ENCODE data around the gene FCGR2B.
"Not testable (repeated sequence)": the region's sequence is repeated elsewhere in the genome, so short reads cannot be mapped to it uniquely, and the experiment has no call there.

Gene FCGR2B

DNA sequence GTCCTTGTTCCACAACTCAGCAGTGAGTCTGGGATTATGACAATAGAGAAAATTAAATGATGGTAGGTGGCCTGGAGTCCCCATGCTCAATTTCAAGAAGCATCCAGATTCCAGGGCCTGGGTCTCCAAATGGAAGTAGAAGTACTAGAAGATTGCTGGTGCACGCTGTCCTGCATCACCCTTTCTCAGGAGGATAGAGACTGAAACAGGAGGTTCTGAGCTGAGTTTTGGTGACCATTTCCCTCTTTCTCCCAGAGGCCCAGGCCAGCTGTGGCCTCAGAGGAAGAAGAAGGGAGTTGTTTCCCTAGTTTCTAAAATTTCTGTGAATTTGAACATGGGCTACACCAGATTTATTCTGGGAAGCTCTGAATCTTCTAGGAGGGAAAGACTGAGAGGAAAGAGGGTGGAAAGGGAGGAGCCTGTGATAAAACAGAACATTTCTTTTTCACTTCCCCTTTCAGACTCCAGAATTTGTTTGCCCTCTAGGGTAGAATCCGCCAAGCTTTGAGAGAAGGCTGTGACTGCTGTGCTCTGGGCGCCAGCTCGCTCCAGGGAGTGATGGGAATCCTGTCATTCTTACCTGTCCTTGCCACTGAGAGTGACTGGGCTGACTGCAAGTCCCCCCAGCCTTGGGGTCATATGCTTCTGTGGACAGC is at the start of gene FCGR2B:
Gene FCGR2B, plus strand, starts transcription at position 460 of the 656 bp plus-strand sequence. Its CDS starts 99 bp downstream, at position 559.
- not testable (repeated sequence) for DNase-seq

DNA sequence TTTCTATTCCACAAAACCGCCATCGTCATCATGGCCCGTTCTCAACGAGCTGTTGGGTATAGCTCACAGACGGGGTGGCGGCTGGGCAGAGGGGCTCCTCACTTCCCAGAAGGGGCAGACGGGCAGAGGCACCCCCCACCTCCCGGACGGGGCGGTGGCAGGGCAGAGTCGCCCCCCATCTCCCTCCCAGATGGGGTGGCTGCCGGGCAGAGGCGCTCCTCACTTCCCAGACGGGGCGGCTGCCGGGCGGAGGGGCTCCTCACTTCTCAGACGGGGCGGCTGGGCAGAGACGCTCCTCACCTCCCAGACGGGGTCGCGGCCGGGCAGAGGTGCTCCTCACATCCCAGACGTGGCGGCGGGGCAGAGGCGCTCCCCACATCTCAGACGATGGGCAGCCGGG is 46.5 kb upstream of the FCGR2B start:
- DNase-seq, result not testable (repeated sequence)

DNA sequence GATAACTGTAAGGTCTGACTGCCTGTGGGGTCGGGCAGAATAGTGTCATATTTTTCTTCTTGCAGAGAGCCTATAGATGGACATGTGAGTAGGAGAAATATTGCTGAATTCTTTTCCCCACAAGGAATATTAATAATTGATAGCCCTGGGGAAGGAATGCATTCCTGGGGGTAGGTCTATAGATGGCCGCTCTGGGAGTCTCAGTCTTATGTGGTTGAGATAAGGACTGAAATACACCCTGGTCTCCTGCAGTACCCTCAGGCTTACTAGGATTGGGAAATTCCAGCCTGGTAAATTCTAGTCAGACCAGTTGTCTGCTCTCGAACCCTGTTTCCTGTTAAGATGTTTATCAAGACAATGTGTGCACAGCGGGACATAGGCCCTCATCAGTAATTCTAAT is 44.4 kb upstream of the FCGR2B start:
- not testable (repeated sequence) for DNase-seq

DNA sequence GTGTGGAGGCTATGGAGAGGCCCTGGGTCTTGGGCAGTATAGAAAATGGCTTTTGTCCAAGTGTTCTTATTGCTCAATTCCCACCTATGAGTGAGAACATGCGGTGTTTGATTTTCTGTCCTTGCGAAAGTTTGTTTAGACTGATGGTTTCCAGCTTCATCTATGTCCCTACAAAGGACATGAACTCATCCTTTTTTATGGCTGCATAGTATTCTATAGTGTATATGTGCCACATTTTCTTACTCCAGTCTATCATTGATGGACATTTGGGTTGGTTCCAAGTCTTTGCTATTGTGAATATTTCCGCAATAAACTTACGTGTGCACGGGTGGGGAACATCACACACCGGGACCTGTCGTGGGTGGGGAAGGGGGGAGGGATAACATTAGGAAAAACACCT is 42.5 kb upstream of the FCGR2B start:
- not testable (repeated sequence) for DNase-seq

DNA sequence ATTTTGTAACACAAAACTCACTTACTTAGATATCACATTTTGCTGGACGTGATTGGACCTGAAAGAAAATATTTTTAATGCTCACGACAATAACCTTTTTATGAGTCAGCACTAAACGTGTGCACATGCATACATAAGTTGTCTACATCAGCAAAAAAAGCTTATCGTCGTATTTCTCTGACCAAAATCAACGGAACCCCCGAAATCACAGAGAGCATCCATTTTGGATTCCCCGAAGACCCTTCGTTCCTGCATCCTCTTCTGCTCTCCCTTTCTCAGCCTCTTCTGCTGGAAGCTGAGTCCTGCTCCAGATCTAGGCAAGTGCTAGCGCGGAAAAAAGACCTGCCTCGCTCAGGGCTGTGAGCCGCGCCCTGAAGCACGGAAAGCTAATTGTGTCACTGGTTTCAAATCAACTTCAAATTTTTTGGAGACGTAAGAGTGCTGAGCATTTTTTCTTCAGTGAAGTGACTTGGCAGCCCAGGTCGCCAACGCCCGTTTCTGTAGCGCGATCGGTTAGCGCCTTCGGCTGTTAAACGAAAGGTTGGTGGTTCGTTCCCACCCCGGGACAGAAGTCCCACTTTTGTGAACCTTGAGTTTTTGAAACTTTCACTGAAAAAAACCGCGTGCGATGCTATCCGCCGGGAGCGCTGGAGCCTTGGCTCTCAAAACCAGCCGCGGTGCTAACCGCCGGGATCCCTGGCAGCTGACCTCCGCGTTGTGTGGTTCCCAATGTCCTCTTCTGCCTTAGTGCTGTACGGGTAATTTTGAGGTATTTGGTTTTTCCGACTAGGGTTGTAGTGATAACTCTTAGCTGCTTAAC is 41.6 kb upstream of the FCGR2B start:
- not testable (repeated sequence) for DNase-seq

DNA sequence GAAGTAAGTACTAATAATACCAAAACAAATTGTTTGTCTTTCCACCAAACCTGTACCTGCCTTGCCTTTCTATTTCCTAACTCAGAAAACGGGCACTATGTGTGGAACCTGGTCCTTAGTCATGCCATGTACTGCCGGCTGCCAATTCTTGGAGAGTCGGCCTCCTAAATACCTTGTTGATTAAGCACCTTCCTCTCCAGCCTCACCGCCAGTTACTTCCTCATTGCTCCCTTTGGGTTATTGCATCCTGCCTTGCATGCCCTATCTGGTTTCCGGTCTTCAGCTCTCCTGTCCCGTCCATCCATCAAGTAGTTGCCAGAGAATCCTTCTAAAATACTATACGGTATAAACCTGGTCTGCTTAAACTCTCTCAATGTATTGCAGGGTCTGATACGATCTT is 40.9 kb upstream of the FCGR2B start:
- DNase-seq, result not testable (repeated sequence)

DNA sequence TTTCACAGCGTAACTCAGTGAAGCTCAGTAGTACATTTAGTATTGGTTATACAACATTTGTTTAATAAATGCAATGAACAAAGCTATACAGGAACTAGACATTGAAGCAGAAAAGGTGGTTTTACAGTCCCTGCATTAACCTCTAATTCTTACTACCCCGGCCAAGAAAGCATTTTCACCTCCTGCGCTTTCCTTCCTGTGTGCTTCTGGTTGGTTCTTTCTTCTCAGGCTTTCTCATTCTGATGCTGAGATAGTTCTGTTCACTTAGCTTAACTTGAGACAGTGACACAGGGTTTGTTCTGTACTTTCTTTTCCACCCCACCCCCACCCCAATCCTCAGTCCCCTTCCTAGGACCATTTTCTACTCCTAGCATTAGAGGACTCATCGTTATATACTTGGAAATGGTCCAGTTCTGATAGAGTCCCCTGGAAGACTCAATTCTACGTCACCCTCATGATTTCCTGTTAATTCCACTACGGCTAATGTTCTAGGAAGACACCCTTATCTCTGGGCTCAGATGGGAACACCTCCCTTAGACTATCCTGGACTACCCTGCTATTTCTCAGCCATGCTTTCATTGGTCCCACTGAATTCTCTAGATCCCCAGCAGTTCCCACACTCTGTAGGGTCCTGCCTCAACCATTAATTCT is 39.4 kb upstream of the FCGR2B start:
- not testable (repeated sequence) for DNase-seq

DNA sequence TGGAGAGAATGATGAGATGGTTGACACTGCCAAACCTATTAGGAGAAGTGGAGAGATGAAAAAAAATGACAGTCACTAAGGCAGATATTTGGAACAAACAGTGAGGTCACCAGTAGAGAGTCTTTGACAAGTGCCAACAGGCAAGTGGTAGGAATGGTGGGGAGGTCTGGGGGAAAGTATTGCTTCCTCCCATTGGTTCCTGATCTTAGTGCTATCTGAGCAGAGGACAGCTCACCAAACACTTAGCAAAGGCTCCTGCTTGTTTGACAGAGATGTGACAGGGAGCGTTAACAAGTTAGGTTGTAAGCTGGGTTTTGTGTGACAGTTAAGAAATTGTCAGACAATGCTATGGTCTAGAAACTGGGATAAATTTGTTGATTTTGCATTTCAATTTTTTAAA is 38.3 kb upstream of the FCGR2B start:
- DNase-seq, result not testable (repeated sequence)

DNA sequence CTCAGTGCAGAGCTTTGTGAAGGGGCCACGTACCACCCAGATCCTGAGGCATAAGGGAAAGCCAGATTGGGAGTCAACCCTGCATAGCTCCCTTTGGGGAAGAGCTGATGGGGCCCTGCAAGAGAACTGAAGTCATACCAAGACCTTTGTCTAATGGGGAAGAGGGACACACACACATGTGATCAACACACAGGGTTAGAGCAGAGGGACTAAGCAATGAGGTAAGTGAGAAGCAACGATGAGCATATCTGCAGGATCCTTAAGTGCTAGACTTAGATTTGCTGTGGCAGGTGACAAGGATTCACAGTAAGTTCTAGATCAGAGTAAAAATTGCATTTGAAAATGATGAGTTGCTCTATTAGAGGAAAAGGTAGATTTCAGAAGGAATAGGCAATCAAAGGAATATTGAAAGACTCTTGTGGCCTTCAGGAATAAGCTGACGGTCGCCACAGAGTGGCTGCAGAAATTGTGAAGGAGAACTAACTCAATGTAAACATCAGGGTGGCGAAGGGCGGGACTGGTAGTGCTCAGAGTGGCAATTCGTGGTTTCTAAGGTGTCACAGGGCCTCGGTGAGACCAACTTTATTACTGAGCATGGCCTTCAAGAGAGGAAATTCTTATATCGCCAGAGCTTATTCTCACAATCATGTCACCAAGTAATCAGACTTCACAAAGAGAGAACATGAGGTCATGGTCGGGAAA is 36.3 kb upstream of the FCGR2B start:
- DNase-seq, result not testable (repeated sequence)

DNA sequence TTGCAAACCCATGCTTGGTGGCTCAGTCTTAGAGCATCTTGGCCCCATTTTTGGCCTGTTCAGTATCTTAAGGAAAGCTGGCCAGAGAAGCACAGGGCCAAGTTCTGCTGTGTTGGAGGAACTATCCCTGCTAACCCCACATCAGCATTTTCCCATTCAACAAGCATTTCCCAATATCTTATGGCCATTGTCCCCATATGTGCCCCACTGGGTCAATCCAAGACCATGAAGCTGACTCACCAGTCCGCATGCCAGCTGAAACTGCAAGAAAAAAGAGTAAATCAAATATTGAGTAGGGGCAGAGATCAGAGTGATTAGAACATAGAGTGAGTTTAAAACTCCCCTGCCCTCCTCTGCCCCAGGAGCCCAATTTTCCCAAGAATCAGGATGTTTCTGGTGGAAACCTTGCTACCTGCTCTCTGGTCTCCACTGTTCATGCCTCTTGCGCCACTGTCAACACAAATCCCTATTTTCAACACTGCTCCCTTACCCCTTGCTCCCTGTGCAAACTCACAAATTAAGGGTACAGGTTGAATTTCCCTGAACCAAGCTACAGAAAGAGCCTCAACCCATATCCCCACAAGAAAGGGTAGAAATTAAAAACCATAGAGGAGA is 32.7 kb upstream of the FCGR2B start:
- DNase-seq, result not testable (repeated sequence)

DNA sequence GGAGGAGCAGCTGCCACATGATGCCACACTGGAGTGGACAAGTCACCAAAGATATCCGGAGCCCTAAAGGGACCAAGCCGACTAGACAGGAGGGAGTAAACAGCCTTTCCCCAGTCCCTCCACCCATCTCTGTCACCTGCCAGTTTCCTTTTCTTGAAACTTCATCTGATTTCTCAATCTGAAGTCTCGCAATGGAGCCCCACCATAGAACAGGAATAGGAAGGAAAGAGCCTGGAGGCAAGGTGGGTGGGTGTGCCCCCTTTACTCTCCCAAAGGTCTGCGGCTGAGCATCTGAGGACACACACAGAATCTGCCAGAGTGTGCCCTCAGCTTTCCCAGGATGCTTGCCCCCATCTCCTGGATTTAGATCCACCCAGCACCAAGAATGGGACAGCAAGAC is 31.9 kb upstream of the FCGR2B start, which contains the start of gene FCGR3B:
Gene FCGR3B, minus strand, starts transcription at position 101 of the 400 bp plus-strand sequence. Its CDS starts 82 bp downstream, at position 19.
- DNase-seq, result no peak

DNA sequence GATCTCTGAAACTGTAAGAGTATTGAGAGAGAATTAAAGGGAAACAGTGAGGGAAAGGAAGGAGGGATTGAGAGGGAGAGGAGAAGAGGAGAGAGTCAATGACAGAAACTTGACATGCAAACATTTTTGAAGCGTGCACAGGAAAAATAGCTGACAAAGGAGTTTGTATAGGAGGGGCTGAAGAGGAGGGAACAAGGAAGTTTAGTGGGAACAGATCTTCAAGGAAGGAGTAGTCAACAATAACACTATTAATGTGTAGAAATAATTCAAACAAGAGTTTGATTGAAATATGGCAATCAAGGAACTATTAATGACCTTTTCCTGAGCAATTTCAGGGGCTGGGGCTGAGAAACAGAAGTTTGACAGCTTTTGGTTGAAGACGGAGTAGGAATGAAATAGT is 27.9 kb upstream of the FCGR2B start:
- DNase-seq, result not testable (repeated sequence)

DNA sequence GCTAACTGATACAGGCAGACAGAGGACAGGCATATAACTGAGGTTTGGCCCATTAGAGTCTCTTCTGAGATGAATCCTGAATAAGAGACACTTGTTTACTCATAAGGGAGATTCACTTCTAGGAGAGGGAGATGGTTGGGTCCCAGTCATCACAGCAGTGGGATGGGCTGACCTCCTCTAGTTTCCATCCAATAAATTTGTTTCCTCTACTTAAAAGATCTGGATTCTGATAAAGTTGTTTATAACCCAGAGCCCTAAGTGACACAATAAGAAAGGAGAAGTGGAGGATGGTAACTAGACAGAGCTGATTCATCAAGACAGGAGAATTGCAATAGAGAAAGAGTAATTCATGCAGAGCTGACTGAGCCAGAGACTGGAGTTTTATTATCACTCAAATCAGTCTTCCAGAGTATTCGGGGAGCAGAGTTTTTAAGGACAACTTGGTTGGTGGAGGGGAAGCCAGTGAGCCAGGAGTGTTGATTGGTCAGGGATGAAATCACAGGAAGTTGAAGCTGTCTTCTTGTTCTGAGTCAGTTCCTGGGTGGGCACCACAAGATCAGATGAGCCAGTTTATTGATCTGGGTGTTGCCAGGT is 26.7 kb upstream of the FCGR2B start:
- not testable (repeated sequence) for DNase-seq

DNA sequence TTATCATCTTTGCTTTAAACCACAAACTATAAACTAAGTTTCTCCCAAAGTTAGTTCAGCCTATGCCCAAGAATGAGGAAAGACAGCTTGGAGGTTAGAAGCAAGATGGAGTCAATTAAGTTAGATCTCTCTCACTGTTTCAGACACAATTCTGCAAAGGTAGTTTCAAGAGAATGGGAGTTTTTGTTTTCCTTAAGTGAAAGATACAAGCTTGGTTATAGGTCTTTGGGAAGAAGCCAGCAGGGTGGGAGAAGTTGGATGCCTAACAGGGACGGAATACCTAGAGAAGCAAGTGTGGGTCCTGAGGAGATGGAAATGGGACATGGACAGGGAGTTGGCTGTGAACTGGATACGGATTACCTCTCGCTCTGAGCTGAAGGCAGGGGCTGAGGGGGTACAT is 26.0 kb upstream of the FCGR2B start:
- not testable (repeated sequence) for DNase-seq

DNA sequence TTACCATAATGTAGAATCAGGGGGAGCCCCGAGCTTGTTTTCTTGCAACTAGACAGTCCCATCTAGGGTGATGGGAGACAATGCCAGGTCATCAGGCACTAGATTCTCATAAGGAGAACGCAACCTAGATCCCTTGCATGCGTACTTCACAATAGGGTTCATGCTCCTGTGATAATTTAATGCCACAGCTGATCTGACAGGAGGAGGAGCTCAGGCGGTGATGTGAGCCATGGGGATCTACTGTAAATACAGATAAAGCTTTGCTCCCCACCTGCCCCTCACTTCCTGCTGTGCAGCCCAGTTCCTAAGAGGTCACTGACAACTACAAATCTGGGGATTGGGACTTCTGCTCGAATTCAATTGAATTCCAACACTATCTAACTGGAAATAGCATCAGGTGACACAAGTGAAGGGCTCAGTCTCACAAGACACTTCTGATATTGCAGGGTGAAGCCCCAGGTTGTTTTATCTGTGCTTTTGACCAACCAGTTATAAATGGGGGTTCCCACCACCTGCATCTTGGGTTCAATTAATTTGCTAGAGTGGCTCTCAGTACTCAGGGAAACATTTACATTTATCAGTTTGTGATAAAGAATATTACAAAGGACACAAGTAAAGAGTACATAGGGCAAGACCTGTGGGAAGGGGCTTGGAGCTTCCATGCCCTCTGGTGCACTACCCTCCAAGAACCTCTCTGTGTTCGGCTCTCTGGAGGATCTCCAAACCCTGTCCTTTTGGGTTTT is 24.5 kb upstream of the FCGR2B start:
- not testable (repeated sequence) for DNase-seq

DNA sequence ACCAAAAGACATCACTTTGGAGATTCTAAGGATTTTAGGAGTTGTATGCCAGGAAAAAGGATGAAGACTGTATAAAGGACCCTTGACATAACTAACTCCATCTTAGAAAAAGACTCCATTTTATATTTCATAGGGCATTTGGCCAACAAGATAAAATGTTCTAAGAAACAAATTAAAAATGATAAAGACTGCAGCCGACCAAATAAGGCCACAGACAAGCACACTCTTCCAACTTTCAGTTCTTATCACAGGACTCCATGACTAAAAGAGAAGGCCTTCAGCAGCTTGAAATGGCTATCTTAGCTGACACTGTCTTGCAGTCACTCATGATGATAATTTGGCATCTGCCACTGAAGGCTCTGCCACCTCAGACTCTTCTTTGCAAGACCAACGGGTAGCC is 23.7 kb upstream of the FCGR2B start:
- DNase-seq, result not testable (repeated sequence)

DNA sequence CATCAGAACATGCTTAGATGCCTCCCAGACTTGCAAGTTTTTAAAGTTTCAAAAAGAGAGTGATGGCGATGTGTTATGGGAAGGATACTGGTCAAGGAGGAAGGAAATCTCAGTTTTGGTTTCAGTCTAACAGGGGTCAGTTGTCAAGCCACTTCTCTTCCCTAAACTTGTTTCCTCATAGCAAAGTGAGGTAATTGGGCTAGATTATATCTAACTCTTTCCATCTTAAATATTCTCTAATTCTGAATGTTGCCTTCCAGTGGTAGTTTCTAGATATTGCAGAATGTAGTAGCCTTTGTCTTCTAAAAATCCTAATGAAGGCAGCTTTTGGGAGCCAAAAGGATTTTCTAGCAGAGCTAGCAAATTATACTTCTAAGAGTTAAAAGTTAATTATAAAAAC is 20.2 kb upstream of the FCGR2B start:
- not testable (repeated sequence) for DNase-seq

DNA sequence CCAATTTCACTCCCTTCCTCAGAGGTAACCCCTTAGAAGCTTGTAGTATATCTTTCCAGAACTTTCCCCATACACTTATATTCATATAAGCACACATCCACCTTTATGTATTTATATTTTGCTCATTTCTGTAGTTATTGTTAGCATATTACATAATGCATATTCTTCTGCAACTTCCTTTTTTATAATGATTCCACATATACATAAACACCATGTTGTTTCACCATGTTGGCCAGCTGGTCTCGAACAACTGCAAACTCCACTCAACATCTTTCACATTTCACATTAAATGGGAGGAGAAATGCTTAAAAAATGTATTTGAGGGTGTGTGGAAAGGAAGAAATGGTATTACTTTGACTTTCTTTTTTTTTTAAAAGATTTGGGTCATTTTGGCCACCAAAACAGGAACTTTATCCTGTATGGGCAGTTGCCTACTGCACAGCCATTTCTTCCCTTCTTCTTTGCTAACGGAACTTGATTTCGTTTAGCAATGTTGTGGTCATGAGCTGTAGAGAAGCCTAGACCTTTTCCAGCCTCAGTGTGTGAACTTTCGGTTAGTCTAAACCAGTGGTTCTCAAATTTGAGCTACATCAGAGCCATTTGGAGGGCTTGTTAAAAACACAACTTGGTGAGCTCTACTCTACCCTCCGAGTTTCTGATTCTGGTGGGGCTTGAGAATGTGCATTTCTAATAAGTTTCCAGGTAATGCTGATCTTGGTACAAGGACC is 19.3 kb upstream of the FCGR2B start:
- not testable (repeated sequence) for DNase-seq

DNA sequence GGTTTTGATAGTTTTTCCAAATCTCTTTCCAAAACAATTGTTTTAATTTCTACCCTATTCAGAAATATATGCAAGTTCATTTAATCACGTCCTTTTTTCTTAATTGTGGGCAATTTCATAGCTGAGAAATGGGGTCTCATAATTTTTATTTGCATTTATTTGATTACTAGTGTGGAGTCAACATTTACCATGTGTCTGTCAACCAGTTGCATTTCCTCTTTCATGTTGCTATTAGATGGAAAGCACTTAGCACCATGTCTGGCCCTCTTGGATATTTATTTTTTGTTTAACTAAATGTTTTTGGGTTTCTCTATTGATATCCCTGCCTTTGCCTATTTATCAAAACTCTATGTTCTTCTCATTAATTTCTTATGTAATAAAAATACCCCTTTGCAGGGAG is 18.1 kb upstream of the FCGR2B start:
- DNase-seq, result not testable (repeated sequence)
